H1 (cell line): ENCODE data around the gene TRAP1. TPM values are rescaled to one million over a fixed set of nuclear protein-coding genes. Genes with fewer than 3 reads are reported as not detected.

Source experiments
- RFX5 ChIP-seq: IDR thresholded peaks from 2 replicates; pipeline ENCODE4 v1.6.1; 2011; ENCODE audit warnings: low read depth, low read length, improper control_type of control experiment, borderline replicate concordance
- SP4 ChIP-seq: IDR thresholded peaks from 2 replicates; pipeline ENCODE4 v1.6.1; 2012; ENCODE audit warnings: low read length, inconsistent platforms
- polyA plus RNA-seq, 7 experiments: library from polyadenylated mRNA; depleted of rRNA in 3 of 7; stranded (reverse) in 5 of 7; unstranded in 2 of 7; fragments of >200 nt in 5 of 7; fragments of 200-250 nt in 2 of 7; gene quantifications; 1 replicate in 5 of 7; 2 replicates in 1 of 7; 4 replicates in 1 of 7; pipeline versions ENCODE4 v1.2.1 to v1.2.3, GENCODE V29; 2011 to 2013; ENCODE audit warnings: missing spikeins in 2 of 7, mixed read lengths in 2 of 7
- total RNA-seq: library from RNA; stranded (reverse); fragmentation: NEBNext Ultra II Directional; extraction: Animal tissue kit (Norgen Biotek cat#: 25700); gene quantifications from 2 replicates; pipeline ENCODE4 v1.2.1, GENCODE V29; 2021
- TF ChIP-seq, protein P1 (sequence below): fragments of 300-600 bp; sonication (generic); IDR thresholded peaks from 2 replicates; pipeline ENCODE4 v1.7.1; 2012; ENCODE audit warnings: low read length, moderate library complexity, mild to moderate bottlenecking, inconsistent platforms; ENCODE audit not compliant: insufficient replicate concordance

Gene TRAP1
- total and polyA plus RNA-seq, 2 of the 8 experiments (the other 6 are each of a cell fraction or from before 2014, with no cell fraction given), result 215 to 283 TPM

GRCh38 chr16:3720418-3720817 is 3.1 kb upstream of the TRAP1 start (continued):
- TF ChIP-seq, protein P1, sequence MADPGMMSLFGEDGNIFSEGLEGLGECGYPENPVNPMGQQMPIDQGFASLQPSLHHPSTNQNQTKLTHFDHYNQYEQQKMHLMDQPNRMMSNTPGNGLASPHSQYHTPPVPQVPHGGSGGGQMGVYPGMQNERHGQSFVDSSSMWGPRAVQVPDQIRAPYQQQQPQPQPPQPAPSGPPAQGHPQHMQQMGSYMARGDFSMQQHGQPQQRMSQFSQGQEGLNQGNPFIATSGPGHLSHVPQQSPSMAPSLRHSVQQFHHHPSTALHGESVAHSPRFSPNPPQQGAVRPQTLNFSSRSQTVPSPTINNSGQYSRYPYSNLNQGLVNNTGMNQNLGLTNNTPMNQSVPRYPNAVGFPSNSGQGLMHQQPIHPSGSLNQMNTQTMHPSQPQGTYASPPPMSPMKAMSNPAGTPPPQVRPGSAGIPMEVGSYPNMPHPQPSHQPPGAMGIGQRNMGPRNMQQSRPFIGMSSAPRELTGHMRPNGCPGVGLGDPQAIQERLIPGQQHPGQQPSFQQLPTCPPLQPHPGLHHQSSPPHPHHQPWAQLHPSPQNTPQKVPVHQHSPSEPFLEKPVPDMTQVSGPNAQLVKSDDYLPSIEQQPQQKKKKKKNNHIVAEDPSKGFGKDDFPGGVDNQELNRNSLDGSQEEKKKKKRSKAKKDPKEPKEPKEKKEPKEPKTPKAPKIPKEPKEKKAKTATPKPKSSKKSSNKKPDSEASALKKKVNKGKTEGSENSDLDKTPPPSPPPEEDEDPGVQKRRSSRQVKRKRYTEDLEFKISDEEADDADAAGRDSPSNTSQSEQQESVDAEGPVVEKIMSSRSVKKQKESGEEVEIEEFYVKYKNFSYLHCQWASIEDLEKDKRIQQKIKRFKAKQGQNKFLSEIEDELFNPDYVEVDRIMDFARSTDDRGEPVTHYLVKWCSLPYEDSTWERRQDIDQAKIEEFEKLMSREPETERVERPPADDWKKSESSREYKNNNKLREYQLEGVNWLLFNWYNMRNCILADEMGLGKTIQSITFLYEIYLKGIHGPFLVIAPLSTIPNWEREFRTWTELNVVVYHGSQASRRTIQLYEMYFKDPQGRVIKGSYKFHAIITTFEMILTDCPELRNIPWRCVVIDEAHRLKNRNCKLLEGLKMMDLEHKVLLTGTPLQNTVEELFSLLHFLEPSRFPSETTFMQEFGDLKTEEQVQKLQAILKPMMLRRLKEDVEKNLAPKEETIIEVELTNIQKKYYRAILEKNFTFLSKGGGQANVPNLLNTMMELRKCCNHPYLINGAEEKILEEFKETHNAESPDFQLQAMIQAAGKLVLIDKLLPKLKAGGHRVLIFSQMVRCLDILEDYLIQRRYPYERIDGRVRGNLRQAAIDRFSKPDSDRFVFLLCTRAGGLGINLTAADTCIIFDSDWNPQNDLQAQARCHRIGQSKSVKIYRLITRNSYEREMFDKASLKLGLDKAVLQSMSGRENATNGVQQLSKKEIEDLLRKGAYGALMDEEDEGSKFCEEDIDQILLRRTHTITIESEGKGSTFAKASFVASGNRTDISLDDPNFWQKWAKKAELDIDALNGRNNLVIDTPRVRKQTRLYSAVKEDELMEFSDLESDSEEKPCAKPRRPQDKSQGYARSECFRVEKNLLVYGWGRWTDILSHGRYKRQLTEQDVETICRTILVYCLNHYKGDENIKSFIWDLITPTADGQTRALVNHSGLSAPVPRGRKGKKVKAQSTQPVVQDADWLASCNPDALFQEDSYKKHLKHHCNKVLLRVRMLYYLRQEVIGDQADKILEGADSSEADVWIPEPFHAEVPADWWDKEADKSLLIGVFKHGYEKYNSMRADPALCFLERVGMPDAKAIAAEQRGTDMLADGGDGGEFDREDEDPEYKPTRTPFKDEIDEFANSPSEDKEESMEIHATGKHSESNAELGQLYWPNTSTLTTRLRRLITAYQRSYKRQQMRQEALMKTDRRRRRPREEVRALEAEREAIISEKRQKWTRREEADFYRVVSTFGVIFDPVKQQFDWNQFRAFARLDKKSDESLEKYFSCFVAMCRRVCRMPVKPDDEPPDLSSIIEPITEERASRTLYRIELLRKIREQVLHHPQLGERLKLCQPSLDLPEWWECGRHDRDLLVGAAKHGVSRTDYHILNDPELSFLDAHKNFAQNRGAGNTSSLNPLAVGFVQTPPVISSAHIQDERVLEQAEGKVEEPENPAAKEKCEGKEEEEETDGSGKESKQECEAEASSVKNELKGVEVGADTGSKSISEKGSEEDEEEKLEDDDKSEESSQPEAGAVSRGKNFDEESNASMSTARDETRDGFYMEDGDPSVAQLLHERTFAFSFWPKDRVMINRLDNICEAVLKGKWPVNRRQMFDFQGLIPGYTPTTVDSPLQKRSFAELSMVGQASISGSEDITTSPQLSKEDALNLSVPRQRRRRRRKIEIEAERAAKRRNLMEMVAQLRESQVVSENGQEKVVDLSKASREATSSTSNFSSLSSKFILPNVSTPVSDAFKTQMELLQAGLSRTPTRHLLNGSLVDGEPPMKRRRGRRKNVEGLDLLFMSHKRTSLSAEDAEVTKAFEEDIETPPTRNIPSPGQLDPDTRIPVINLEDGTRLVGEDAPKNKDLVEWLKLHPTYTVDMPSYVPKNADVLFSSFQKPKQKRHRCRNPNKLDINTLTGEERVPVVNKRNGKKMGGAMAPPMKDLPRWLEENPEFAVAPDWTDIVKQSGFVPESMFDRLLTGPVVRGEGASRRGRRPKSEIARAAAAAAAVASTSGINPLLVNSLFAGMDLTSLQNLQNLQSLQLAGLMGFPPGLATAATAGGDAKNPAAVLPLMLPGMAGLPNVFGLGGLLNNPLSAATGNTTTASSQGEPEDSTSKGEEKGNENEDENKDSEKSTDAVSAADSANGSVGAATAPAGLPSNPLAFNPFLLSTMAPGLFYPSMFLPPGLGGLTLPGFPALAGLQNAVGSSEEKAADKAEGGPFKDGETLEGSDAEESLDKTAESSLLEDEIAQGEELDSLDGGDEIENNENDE, result no peak
- no peak for TF ChIP-seq SP4
- TF ChIP-seq RFX5, result no peak
